GM12891 (cell line): ENCODE measurements around the gene LYPD3.

ENCODE experiments used
- POLR2A ChIP-seq: IDR thresholded peaks from 2 replicates; pipeline ENCODE4 v1.6.1; 2011; ENCODE audit warnings: low read depth, low read length, control low read depth
- POLR2AphosphoS5 ChIP-seq: IDR thresholded peaks from 2 replicates; pipeline ENCODE4 v1.6.1; 2011; ENCODE audit warnings: low read depth, low read length, control low read depth
- POU2F2 ChIP-seq: IDR thresholded peaks from 2 replicates; pipeline ENCODE4 v1.6.1; 2011; ENCODE audit warnings: low read depth, mild to moderate bottlenecking, control low read depth, low read length, moderate library complexity
- TAF1 ChIP-seq: IDR thresholded peaks from 2 replicates; pipeline ENCODE4 v1.6.1; 2011; ENCODE audit warnings: low read depth, low read length, control low read depth

DNA sequence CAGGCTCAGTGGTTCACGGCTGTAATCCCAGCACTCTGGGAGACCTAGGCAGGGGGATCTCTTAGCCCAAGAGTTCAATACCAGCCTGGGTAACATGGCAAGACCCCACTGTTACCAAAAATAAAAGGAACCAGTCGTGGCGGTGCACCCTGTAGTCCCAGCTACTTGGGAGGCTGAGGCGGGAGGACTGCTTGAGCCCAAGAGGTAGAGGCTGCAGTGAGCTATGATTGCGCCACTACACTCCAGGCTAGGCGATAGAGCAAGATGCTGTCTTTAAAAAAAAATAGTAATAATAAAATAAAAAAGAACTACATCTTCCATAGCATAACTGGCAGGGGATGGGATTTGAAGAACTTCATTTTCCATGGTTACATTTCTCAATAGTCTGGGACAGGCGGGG lies 3.0 kb downstream of the LYPD3 start:
- no peak for TF ChIP-seq POLR2AphosphoS5
- no peak for TF ChIP-seq POLR2A
- TF ChIP-seq TAF1: no peak
- TF ChIP-seq POU2F2: no peak
